GM19043 (cell line): Measurements from ENCODE around the gene FGD3.
"Not testable (repeated sequence)": the region's sequence is repeated elsewhere in the genome, so short reads cannot be mapped to it uniquely, and the experiment has no call there.

ENCODE experiments used
- ATAC-seq: cut with Tn5 transposase; IDR thresholded peaks from one replicate; pipeline ENCODE4 v1.9.1; 2021; ENCODE audit warnings: low read depth; ENCODE audit not compliant: unreplicated experiment

Gene FGD3

DNA sequence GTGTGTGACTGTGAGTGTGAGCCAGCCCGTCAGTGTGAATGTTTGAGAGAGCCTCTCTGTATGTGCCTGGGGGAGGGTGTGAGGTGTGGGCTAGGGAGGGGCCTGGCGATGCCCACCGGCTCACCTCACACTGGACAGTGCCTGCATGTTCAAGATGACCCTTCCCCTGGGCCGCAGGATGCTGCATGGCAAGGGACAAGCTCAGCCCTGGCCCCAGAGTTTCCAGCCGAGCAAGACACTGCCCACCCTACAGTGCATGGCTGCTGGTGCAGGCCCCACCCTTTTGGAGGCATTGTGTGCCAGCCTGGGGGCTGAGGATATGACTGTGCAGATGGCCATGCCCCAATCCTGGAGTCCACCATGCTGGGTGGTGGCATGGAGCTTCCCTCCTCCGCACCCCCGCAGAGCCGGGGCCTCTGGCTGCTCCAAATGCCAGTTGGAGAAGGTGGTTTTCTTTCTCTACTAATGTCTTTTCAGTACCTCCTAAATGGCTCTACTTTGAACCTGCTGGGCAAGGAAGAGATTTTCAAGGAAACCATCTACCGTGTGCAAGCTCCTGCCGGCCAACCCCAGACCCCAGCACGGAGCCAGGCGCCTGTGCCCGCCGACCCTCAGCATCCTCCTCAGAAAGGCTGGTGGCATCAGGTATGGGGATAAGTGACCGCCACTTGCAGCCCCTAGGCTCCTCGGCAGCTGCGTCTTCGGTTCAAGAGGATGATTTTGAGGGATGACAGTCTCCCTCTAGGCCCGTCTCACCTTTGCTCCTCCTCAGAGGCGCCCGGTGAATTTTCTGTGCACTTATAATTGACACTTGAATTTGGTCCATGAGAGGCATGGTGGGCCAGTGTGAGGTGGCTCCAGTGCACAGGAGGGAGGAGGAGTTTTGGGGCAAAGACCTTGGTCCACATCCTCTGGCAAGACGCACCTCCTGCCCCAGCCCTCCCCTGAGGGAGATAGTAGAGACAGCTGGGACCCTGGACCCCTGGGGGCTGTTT, 27.7 kb downstream of the FGD3 start:
- ATAC-seq, result no peak

DNA sequence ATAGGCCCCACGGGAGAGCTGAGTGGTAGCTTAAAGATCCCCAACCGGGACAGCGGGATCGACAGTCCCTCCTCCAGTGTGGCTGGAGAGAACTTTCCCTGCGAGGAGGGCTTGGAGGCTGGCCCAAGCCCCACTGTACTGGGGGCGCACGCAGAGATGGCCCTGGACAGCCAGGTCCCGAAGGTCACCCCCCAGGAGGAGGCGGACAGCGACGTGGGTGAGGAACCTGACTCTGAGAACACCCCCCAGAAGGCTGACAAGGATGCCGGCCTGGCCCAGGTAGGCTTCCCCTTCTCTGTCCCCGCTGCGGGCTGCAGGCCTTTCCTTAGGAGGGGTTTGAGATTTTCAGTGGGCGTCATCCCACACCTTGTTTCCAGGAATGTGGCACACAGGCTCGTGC, 29.1 kb downstream of the FGD3 start:
- ATAC-seq, result no peak

DNA sequence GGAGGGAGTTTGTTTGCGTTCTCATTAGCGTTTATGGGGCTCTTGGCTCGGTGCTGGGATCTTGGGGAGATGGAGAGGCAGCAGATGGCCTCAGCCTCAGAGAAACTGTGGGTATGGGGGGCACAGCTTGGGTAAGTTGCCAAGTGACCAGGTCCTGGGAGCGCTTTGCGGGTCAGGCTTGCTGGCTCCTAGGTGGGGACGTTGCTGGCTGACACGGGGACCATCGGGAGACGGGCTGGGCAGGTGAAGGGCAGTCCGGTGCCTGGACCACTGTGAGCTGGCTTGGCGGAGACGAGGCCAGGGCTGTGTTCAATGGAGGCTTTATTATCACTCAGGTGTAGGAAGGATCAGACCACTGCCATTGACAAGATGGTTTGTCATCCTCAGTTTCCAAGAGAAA, 30.0 kb downstream of the FGD3 start:
- no peak for ATAC-seq

DNA sequence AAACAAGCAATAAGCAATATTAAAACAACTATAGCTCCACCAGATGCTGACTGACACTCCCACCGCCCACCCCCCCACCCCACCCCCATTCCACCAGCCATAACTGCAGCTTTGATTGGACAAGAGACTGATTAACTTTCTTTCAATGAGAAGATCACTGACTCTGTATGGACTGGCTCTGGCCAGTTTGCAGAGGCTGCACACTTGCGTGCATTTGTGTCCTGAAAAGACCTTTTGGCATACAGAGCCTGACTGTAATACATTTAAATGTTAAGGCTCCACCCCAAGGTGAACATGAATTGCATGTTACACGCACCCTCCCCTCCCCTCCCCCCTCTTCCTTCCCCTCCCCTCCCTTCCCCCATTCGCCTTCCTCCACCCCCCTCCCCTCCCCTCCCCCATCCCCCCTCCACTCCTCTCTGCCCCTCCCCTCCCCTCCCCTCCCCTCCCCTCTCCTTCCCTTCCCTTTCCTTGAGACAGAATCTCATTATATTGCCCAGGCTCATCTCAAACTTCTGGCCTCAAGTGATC, 31.1 kb downstream of the FGD3 start:
- ATAC-seq, result no peak

DNA sequence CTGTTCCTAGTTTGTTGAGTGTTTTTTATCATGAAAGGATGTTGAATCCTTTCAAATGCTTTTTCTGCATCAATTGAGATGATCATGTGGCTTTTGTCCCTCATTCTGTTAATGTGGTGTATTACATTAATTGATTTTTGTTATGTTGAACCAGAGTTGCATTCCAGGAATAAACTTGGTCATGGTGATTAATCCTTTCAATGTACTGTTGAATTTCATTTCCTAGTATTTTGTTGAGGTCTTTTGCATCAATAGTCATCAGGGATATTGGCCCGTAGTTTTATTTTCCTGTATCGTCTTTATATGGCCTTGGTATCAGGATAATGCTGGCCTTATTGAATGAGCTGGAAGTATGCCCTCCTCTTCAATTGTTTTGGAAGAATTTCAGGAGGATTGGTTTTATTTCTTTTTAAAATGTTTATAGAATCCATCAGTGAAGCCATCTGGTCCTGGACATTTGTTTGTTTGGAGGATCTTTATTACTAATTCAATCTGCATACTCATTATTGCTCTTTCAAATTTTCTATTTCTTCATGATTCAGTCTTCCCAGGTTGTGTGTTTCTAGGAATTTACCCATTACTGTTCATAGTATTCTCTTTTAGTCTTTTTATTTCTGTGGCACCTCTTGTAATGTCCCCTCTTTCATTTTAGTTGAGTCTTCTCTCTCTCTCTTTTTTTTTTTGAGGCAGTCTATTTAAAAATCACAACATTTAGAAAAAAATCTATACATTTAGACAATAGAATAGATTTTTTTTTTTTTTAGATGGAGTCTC, 32.1 kb downstream of the FGD3 start:
- no peak for ATAC-seq

DNA sequence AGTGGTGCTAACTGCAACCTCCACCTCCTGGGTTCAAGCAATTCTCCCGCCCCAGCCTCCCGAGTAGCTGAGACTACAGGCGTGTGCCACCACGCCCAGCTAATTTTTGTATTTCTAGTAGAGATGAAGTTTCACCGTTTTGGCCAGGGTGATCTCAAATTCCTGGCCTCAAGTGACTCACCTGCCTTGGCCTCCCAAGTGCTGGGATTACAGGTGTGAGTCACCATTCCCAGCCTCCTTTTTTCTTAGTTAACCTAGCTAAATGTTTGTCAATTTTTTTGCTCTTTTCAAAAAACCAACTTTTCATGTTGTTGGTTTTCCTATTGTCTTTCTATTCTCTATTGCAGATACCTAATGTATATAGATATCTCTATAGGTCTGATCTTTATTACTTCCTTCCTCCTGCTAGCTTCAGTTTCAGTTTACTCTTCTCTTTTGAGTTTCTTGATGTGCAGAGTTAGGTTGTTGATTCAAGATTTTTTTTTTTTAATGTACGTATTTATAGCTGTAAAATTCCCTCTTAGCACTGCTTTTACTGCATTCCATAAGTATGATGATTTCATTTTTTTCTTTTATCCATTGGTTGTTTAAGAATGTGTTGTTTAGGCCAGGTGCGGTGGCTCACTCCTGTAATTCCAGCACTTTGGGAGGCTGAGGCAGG, 32.9 kb downstream of the FGD3 start:
- no peak for ATAC-seq

DNA sequence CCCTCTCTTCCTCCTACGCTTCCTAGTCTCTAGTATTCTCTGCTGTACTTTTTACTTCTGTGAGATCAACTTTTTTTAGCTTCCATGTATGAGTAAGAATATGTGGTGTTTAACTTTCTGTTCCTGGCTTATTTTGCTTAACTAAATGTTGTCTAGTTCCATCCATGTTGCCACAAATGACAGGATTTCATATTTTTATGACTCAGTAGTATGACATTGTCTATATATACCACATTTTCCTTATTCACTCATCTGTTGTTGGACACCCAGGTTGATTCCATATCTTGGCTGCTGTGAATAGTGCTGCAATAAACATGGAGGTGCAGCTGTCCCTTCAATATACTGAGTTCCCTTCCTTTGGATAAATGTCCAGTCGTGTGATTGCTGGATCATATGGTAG, 34.8 kb downstream of the FGD3 start:
- no peak for ATAC-seq

DNA sequence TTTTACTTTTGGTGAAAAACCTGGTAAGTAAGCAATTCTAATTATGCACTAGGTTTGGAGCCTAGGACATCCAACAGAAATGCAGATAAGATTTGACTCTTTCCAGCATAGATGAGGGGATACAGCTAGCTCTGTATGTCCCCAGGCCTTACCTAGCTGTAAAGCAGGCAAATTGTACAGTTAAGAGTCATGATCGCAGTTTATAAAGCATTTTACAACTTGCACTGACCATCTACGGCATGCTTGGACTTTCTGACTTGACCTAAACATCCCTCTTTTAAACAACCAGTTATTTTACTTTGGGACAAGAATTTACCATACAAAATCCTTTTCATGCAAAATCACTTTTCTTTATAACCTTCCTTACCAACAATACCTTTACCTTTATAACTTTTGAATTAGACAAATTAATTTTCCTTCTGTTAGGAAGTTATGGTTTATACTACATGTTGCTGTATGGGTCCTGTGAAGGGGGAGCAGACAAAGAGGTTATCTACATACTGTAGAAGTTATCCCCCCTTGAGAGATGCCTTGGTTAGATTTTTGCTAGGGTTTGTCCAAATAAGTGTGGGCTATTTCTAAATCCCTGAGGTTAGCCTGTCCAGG, 36.8 kb downstream of the FGD3 start:
- no peak for ATAC-seq

DNA sequence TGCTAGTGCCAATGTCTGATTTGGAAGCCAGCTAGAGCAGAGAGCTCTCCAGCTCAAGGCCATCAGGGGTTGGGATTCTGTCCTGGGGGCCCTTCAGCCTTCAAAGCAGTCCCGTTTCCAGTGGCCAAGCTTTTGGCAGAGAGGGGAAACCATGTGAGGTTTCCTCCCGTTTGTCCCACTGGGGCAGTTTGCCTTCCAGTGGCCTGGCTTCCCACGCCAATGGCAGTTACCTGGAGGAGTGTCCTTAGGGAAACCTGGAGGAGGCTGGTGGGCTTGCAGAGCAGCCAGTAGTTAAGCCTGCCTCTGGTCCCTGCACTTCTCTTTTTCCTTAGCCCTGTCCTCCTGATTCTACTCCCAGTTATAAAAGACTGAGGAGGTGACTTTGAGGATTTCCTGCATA, 37.7 kb downstream of the FGD3 start:
- no peak for ATAC-seq

DNA sequence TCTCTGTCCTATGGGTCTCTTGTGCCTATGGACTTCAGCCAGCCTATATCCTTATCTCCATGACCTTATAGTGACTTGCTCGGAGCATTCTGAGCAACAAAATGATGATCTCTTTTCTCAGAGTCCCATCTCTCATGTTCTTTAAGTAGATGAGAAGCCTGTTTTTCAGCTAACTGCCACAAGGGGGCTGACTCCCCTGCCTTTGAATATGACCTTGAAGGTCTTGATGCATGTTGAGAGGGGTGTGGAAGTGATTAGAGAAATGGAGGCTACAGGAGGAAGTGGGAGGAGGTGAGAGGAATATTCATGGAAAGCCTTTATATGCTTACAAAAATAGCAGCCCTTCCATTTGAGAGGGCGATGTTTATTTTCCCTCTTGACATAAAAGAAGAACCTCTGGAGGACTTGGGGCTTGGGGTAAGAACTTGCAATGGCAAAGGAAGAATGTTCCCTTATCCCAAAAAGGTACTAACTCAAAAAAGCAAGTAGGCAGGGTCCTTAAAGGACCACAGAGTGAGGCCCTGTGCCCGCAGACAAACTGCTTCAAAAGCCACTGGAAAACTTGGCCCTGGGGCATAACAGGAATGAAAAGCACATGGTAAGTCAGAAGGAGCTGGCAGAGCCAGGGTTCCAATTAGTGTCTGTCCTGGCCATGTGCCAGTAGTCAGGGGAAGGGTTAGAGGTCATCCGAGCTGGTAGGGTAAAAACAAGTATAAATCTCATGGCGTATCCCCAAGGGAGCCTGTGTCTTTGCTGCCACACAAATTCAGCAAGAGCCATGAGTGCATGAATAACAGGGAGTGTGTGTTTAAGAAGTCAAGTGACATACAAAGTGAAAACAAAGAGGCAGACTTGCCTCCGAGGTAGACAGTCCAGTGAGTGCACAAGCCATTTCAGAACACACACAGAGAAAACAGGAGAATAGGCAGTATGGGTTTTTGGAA, 39.1 kb downstream of the FGD3 start:
- ATAC-seq, result no peak

DNA sequence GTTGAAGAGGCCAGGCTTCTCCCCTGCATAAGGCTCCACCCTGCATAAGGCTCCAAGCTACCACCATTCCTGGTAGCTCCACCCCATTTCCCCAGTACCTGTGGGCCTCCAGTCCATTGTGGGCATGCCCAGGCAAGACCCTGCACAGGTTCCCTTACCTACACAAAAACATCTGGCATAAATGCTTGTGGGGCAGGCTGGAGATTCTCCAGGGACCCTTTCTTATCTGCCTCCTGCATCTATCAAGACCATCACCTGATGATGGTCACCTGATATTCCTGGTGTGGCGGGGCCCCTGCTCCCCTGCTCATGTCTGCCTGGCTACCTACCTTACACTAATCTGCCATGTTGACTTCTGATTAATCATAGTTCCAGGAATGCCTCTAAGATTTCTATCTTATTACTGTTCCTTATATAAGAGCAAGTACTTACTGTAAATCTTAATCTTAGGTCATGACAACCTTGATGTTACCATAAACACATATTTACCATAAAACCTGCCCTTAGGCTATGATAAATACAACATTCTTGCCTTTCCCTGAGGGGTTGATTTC, 41.0 kb downstream of the FGD3 start:
- no peak for ATAC-seq

DNA sequence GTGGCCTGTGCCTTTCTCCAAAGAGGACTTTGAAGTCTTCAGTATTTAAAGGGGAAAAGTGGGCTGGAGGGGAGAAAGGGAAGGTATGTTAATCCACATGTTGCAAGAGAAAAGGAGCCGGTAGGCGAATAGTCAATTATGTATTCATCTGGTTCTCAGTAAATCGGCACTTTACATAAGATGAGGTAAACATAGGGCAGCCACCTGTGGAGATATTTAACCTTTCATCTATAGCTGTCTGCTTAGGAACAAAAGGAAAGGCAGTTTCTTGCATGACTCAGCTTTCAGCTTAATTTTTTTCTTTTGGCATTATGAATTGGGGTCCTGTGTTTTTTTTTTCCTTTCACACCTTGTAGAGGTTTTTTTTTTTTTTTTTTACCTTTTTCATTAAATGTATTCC, 42.2 kb downstream of the FGD3 start:
- no peak for ATAC-seq

DNA sequence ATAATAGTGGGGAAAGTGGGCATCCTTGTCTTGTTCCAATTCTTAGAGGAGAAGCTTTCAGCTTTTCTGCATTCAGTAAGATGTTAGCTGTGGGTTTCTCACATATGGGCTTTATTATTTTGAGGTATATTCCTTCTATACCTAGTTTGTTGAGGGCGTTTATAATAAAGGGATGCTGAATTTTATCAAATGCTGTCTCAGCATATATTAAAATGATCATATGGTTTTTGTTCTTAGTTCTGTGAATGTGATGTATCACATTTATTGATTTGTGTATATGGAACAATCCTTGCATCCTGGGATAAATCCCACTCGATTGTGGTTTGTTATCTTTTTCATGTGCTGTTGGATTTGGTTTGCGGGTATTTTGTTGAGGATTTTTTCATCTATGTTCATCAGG, 43.1 kb downstream of the FGD3 start:
- no peak for ATAC-seq

DNA sequence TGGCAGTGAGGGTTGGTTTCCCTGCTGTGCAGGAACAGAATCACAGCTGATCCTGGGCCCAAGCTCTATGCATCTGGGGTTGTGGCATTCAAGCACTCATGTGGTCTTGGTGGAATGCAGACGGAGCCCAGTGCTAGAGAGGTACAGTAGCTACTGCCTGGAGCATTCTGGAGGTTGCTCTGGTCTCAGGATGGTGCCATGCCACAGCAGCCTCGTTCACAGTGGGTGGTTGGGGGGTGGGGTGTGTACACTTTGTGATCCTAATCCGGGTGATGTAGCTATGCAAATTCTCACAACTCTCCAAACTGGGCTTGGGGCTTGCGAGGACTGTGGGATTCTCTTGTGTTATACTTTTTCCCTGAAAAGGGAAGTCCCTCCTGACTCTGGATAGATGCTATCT, 45.2 kb downstream of the FGD3 start:
- ATAC-seq, result no peak

DNA sequence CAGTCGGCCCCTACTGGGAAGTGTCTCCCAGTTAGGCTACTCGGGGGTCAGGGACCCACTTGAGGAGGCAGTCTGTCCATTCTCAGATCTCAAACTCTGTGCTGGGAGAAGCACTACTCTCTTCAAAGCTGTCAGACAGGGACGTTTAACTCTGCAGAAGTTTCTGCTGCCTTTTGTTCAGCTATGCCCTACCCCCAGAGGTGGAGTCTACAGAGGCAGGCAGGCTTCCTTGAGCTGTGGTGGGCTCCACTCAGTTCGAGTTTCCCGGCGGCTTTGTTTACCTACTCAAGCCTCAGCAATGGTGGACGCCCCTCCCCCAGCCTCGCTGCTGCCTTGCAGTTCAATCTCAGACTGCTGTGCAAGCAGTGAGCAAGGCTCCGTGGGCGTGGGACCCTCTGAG, 51.5 kb downstream of the FGD3 start:
- not testable (repeated sequence) for ATAC-seq

DNA sequence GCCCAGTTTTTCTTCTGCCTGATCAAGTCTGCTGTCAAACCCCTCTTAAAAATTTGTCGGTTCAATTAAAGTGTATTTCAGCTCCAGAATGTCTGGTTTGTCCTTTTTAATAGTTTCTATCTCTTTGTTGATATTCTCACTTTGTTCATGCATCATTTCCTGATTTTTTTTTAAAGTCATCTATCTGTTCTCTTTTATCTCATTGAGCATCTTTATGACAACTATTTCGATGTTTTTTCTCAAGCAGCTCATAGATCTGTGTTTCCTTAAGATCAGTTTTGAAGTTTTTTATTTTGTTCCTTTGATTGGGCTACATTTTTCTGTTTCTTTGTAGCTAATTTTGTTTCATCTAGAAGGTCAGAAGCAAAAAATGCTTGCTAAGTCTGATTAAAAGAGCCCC, 53.7 kb downstream of the FGD3 start:
- no peak for ATAC-seq

DNA sequence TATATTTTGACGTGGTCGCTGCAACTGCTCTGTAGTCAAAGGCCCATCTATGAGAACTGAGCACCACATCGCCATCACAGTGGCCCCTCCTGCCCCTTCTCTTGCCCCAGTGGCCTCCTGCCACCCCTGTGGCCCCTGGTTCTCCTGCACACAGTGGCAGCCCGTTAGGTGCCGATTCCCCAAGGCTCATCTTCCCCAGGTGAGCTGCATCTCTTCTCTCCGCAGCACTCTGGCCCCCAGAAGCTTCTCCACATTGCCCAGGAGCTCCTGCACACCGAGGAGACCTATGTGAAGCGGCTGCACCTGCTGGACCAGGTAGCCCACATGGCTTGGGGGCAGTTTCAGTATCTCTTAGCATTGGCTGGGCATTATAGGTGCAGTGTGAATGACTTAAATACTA, 55.4 kb downstream of the FGD3 start:
- ATAC-seq, result no peak

DNA sequence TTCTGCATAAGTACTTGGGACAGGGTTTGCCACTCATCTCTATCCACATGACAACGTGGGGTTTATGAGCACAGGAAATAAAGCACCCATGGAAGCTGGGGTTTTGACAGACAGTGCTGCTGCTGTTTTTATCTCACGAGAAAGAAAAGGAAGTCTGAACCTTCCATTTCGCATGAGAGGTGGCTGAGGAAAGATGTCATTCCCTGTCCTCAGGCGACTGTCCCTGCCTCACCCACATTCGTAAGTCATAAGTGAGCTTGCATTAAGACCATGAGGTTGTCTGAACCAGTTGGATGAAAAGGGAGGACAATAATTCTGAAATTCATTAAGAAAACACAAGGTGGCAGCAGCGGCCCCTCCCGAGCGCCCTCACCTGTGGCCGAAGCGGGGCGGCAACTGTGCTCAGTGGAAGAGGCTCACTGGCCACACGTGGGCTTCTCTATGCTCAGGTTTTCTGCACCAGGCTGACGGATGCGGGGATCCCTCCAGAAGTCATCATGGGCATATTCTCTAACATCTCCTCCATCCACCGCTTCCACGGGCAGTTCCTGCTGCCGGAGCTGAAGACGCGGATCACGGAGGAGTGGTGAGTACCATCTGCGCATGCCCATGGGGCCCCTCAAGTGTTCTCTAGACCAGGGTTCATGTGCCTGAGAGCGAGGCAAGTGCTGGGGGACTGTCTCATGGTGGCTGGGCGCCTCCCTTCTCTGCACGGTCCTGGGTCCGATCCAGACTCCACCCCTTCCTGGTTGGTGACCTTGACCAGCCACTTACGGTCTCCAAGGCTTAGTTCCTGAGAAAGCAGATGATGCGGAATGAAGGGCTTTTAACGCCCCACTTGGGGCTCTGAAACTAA, 56.5 kb downstream of the FGD3 start:
- no peak for ATAC-seq
